ENCODE data around the gene TRIP13.
"Not testable (repeated sequence)": the region's sequence is repeated elsewhere in the genome, so short reads cannot be mapped to it uniquely, and the experiment has no call there.

TRIP13 gene

GRCh38 chr5:910769-911160 lies 18.1 kb downstream of the TRIP13 start:
- H3K27ac ChIP-seq, result no peak overlapping the region
- TF ChIP-seq, protein P1, sequence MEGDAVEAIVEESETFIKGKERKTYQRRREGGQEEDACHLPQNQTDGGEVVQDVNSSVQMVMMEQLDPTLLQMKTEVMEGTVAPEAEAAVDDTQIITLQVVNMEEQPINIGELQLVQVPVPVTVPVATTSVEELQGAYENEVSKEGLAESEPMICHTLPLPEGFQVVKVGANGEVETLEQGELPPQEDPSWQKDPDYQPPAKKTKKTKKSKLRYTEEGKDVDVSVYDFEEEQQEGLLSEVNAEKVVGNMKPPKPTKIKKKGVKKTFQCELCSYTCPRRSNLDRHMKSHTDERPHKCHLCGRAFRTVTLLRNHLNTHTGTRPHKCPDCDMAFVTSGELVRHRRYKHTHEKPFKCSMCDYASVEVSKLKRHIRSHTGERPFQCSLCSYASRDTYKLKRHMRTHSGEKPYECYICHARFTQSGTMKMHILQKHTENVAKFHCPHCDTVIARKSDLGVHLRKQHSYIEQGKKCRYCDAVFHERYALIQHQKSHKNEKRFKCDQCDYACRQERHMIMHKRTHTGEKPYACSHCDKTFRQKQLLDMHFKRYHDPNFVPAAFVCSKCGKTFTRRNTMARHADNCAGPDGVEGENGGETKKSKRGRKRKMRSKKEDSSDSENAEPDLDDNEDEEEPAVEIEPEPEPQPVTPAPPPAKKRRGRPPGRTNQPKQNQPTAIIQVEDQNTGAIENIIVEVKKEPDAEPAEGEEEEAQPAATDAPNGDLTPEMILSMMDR (conservative IDR thresholded peaks at IDR 0.05), result no peak
- no peak for TF ChIP-seq ZFX (IDR thresholded peaks at IDR 0.05)

- H3K27ac ChIP-seq, result no peak overlapping the region
- TF ChIP-seq, protein P1 (conservative IDR thresholded peaks at IDR 0.05), result no peak
- no peak for TF ChIP-seq ZFX (IDR thresholded peaks at IDR 0.05)
These were observed 18.9 kb downstream of the TRIP13 start for GRCh38 chr5:911601-912000.

DNA sequence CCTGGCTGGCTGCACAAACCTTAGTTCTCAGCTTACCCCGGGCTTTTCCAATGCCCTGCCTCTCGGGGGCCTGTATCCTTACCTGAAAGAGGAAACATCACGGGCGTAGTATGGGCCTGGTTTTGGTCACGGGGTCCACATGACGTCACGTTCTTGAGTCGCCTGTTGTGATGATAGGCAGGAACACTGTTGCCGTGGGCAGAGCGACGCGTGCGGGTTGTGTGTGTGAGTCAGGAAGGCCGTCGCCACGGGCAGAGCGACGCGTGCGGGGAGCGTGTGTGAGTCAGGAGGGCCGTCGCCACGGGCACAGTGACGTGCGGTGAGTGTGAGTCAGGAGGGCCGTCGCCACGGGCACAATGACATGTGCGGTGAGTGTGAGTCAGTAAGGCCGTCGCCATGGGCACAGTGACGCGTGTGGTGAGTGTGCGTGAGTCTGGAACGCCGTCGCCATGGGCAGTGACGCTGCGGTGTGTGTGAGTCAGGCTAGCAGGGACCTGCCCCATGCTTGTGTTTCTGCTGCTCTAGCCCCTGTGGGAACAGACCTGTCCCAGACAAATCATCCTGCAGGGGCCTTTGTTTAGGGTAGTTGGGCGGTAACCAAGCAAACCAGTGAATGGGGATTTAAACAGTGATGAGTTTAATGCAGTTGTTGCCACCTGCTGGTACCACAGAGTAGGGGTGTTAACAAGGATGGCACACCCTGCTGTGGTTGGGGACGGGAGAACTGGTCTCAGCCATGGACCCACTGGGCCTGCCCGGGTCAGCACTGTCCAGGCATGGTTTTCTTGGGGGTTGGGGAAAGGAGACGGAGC lies 19.8 kb downstream of the TRIP13 start:
- TF ChIP-seq, protein P1 (conservative IDR thresholded peaks at IDR 0.05), result no peak; the same call in 1 of the 2 replicates
- no peak for TF ChIP-seq ZFX (IDR thresholded peaks at IDR 0.05)
- H3K27ac ChIP-seq, result no peak overlapping the region

- TF ChIP-seq ZFX (IDR thresholded peaks at IDR 0.05), result no peak
- TF ChIP-seq, protein P1 (conservative IDR thresholded peaks at IDR 0.05), result no peak
- H3K27ac ChIP-seq, result no peak overlapping the region
These were observed 21.5 kb downstream of the TRIP13 start for GRCh38 chr5:914174-914573.

DNA sequence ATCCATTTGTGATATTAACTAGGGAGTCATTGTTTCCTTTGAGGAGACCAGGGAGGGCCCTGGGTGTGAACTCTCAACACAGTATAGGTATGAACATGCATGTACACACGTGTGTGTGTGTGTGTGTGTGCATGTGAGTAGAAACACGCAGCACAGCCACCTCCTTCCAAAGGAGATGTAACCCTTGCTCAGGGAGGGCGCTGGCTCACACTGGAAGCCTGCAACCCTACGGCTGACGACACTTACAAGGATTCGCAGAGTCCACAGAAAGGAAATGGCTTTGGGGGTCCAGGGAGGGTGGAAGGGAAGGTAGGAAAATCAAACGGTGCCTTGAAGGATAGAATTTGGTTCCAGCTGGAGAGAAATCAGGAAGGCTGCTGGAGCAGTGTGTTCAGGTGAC lies 21.9 kb downstream of the TRIP13 start:
- no peak overlapping the region for H3K27ac ChIP-seq
- no peak for TF ChIP-seq ZFX (IDR thresholded peaks at IDR 0.05)
- TF ChIP-seq, protein P1 (conservative IDR thresholded peaks at IDR 0.05), result no peak

DNA sequence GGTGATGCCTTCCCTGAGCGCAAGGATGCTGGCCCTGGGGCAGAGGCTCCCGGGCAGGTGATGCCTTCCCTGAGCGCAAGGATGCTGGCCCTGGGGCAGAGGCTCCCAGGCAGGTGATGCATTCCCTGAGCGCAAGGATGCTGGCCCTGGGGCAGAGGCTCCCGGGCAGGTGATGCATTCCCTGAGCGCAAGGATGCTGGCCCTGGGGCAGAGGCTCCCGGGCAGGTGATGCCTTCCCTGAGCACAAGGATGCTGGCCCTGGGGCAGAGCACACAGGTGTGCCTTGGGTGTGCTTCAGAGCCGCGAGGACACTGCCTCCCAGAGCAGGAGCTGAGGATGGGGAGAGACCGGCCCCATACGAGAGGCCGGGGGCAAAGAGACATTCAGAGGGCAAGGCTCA lies 22.7 kb downstream of the TRIP13 start:
- not testable (repeated sequence) for H3K27ac ChIP-seq

DNA sequence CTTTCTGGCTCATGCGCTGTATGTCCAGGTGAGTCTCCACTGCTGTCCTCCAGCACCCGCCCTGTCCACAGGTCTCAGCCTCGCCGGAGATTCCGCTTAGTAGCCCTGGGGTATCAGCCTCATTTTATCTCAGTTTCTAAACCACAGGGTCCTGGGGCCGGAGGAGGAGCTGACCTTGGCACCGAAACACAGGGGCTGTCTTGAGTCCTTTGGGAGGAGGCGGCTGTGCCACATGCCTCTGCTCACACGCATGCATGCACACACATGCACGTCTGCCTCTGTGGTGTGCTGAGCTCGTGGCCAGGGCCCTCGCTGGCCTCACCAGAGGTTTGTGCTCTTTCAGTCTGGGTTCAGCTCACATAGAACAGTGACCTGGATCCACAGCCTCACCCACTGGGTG lies 23.3 kb downstream of the TRIP13 start:
- H3K27ac ChIP-seq, result no peak overlapping the region
- TF ChIP-seq, protein P1 (conservative IDR thresholded peaks at IDR 0.05), result no peak
- no peak for TF ChIP-seq ZFX (IDR thresholded peaks at IDR 0.05)
